SK-N-SH (cell line): ENCODE data around the gene CD248. TPM values are rescaled to one million over a fixed set of nuclear protein-coding genes. Genes with fewer than 3 reads are reported as not detected.

ENCODE experiments used
- CTCF ChIA-PET: fragments of 300-600, 350-600 bp; formaldehyde crosslinking; extraction: SDS; loops from one replicate; lab custom pipeline; 2021; lab: Yijun Ruan, JAX
- POLR2A ChIA-PET: fragments of 350-600 bp; sonication (Branson Sonifier 250); formaldehyde crosslinking; extraction: SDS; loops from one replicate; lab custom pipeline; 2020; ENCODE audit warnings: antibody characterized with exemption, inconsistent platforms; lab: Yijun Ruan, JAX
- DNase-seq: peaks from one replicate; pipeline ENCODE4 v3.0.0; 2012
- H2AFZ ChIP-seq: fragments of 200-600 bp; sonication (generic); 2 replicates; pipeline ENCODE4 v1.8.1; 2016; ENCODE audit warnings: antibody characterized with exemption, mild to moderate bottlenecking, low read depth
- H3F3A ChIP-seq: fragments of 200-600 bp; sonication (generic); replicated peaks from 2 replicates; pipeline ENCODE3; 2016; ENCODE audit warnings: antibody characterized with exemption, mild to moderate bottlenecking; ENCODE audit not compliant: insufficient read depth
- H3K27ac ChIP-seq, 2 experiments: fragments of 200-500 bp in 1 of 2; fragments of 200-600 bp in 1 of 2; sonication (Bioruptor generic) in 1 of 2; sonication (generic), shearing (Covaris generic) in 1 of 2; 2 replicates each; pipeline versions ENCODE4 v1.5.1 to v1.6.1; 2014 to 2016; ENCODE audit warnings: low read depth in 2 of 2, inconsistent platforms in 1 of 2, low read length in 1 of 2, mild to moderate bottlenecking in 1 of 2, mixed read lengths in 1 of 2
- H3K27me3 ChIP-seq: fragments of 200-600 bp; sonication (generic), shearing (Covaris generic); 2 replicates; pipeline ENCODE4 v1.6.1; 2016; ENCODE audit warnings: mixed run types; ENCODE audit not compliant: insufficient read depth
- H3K36me3 ChIP-seq, 2 experiments: fragments of 200-500 bp in 1 of 2; fragments of 200-600 bp in 1 of 2; sonication (Bioruptor generic) in 1 of 2; sonication (generic) in 1 of 2; replicated peaks in 1 of 2; 2 replicates each; pipeline versions ENCODE3 to v1.5.1; 2014 to 2016; ENCODE audit warnings: low read length in 1 of 2, mild to moderate bottlenecking in 1 of 2; ENCODE audit not compliant: insufficient read depth in 2 of 2, control insufficient read depth in 1 of 2
- H3K4me1 ChIP-seq, 2 experiments: fragments of 200-500 bp in 1 of 2; fragments of 200-600 bp in 1 of 2; sonication (Bioruptor generic) in 1 of 2; sonication (generic), shearing (Covaris generic) in 1 of 2; 2 replicates each; pipeline versions ENCODE4 v1.5.1 to v1.6.1; 2014 to 2016; ENCODE audit warnings: low read depth in 1 of 2, low read length in 1 of 2, mixed run types in 1 of 2; ENCODE audit not compliant: insufficient read depth in 2 of 2, control insufficient read depth in 1 of 2
- H3K4me2 ChIP-seq: fragments of 200-600 bp; sonication (generic), shearing (Covaris generic); 2 replicates; pipeline ENCODE4 v1.6.1; 2017; ENCODE audit warnings: mixed run types
- H3K4me3 ChIP-seq, 2 experiments: fragments of 200-500 bp in 1 of 2; fragments of 200-600 bp in 1 of 2; sonication (Bioruptor generic) in 1 of 2; sonication (generic), shearing (Covaris generic) in 1 of 2; 2 replicates each; pipeline versions ENCODE4 v1.5.1 to v1.8.1; 2014 to 2016; ENCODE audit warnings: low read depth in 2 of 2, inconsistent platforms in 1 of 2, low read length in 1 of 2, mild to moderate bottlenecking in 1 of 2, mixed read lengths in 1 of 2, moderate library complexity in 1 of 2
- H3K79me2 ChIP-seq: fragments of 200-600 bp; sonication (generic); 2 replicates; pipeline ENCODE4 v1.8.1; 2017; ENCODE audit warnings: mild to moderate bottlenecking; ENCODE audit not compliant: insufficient read depth
- H3K9ac ChIP-seq: fragments of 200-600 bp; sonication (generic); 2 replicates; pipeline ENCODE4 v1.6.1; 2017; ENCODE audit warnings: mixed run types
- H3K9me2 ChIP-seq: fragments of 200-600 bp; sonication (generic); 2 replicates; pipeline ENCODE4 v1.6.1; 2017; ENCODE audit warnings: mixed run types
- H3K9me3 ChIP-seq: fragments of 200-600 bp; sonication (generic); 2 replicates; pipeline ENCODE4 v1.6.1; 2017; ENCODE audit warnings: mixed run types, mild to moderate bottlenecking, moderate library complexity
- H4K20me1 ChIP-seq: fragments of 200-600 bp; sonication (generic); 2 replicates; pipeline ENCODE4 v1.6.1; 2017; ENCODE audit warnings: mild to moderate bottlenecking, mixed run types; ENCODE audit not compliant: insufficient read depth
- CHD2 ChIP-seq: fragments of 150-350 bp; IDR thresholded peaks from 2 replicates; pipeline ENCODE4 v1.6.1; 2018; ENCODE audit warnings: low read length; ENCODE audit not compliant: partially characterized antibody
- ELF1 ChIP-seq: IDR thresholded peaks from 2 replicates; pipeline ENCODE4 v1.4.0; 2012
- EP300 ChIP-seq, 2 experiments: IDR thresholded peaks; 2 replicates each; pipeline versions ENCODE4 v1.4.0 to v1.6.1; 2012; ENCODE audit warnings: borderline replicate concordance in 1 of 2, low read depth in 1 of 2, low read length in 1 of 2
- EZH2phosphoT487 ChIP-seq: fragments of 200-600 bp; sonication (generic); IDR thresholded peaks from 2 replicates; pipeline ENCODE4 v1.6.1; 2017; ENCODE audit warnings: low read depth, mixed run types, mild to moderate bottlenecking, antibody characterized with exemption, moderate library complexity, borderline replicate concordance
- FOSL2 ChIP-seq: IDR thresholded peaks from 2 replicates; pipeline ENCODE4 v1.4.0; 2012; ENCODE audit warnings: low read depth, mild to moderate bottlenecking, moderate library complexity, borderline replicate concordance
- FOXJ3 ChIP-seq: sonication (generic); formaldehyde crosslinking; IDR thresholded peaks from 2 replicates; pipeline ENCODE4 v1.5.1; 2020; ENCODE audit warnings: mild to moderate bottlenecking, missing genetic modification reagents
- FOXM1 ChIP-seq: IDR thresholded peaks from 2 replicates; pipeline ENCODE4 v1.4.0; 2012; ENCODE audit warnings: low read depth, mild to moderate bottlenecking
- GABPA ChIP-seq: IDR thresholded peaks from 2 replicates; pipeline ENCODE4 v1.4.0; 2012; ENCODE audit warnings: low read depth, mild to moderate bottlenecking
- GATA2 ChIP-seq: sonication (generic); formaldehyde crosslinking; IDR thresholded peaks from 2 replicates; pipeline ENCODE4 v1.5.0; 2020; ENCODE audit warnings: mild to moderate bottlenecking, missing genetic modification reagents
- IRF3 ChIP-seq: fragments of 150-350 bp; IDR thresholded peaks from 2 replicates; pipeline ENCODE4 v1.6.1; 2016; ENCODE audit warnings: mild to moderate bottlenecking, low read depth, low read length
- JUND ChIP-seq: IDR thresholded peaks from 2 replicates; pipeline ENCODE4 v1.4.0; 2012
- MAX ChIP-seq: IDR thresholded peaks from 2 replicates; pipeline ENCODE4 v1.4.0; 2012; ENCODE audit warnings: low read depth
- MEF2A ChIP-seq: IDR thresholded peaks from 2 replicates; pipeline ENCODE4 v1.4.0; 2012; ENCODE audit warnings: low read depth, borderline replicate concordance
- MXI1 ChIP-seq: IDR thresholded peaks from 2 replicates; pipeline ENCODE4 v1.6.1; 2012; ENCODE audit warnings: mild to moderate bottlenecking, low read depth, low read length, improper control_type of control experiment
- NFIC ChIP-seq: IDR thresholded peaks from 2 replicates; pipeline ENCODE4 v1.4.0; 2012; ENCODE audit warnings: borderline replicate concordance
- POLR2AphosphoS5 ChIP-seq: IDR thresholded peaks from 2 replicates; pipeline ENCODE4 v1.6.1; 2012; ENCODE audit warnings: low read depth, low read length
- RAD21 ChIP-seq: IDR thresholded peaks from 2 replicates; pipeline ENCODE4 v1.6.1; 2012; ENCODE audit warnings: mild to moderate bottlenecking, low read length
- RCOR1 ChIP-seq: fragments of 150-350 bp; IDR thresholded peaks from 2 replicates; pipeline ENCODE4 v1.6.1; 2017; ENCODE audit warnings: antibody characterized with exemption, low read length
- RFX5 ChIP-seq: IDR thresholded peaks from 2 replicates; pipeline ENCODE4 v1.6.1; 2012; ENCODE audit warnings: mild to moderate bottlenecking, improper control_type of control experiment, low read length
- RXRA ChIP-seq: IDR thresholded peaks from 2 replicates; pipeline ENCODE4 v1.4.0; 2012; ENCODE audit warnings: low read depth, mild to moderate bottlenecking, borderline replicate concordance
- SIN3A ChIP-seq: IDR thresholded peaks from 2 replicates; pipeline ENCODE4 v1.6.1; 2012; ENCODE audit warnings: low read depth, mild to moderate bottlenecking, low read length, moderate library complexity, borderline replicate concordance
- SMC3 ChIP-seq: IDR thresholded peaks from 2 replicates; pipeline ENCODE4 v1.6.1; 2012; ENCODE audit warnings: low read depth, low read length, improper control_type of control experiment
- TAF1 ChIP-seq: IDR thresholded peaks from 2 replicates; pipeline ENCODE4 v1.6.1; 2012; ENCODE audit warnings: low read depth, mild to moderate bottlenecking, low read length, moderate library complexity, borderline replicate concordance
- TCF12 ChIP-seq: IDR thresholded peaks from 2 replicates; pipeline ENCODE4 v1.4.0; 2012
- TEAD4 ChIP-seq: IDR thresholded peaks from 2 replicates; pipeline ENCODE4 v1.4.0; 2012; ENCODE audit warnings: mild to moderate bottlenecking, borderline replicate concordance; ENCODE audit not compliant: insufficient read depth
- YY1 ChIP-seq: IDR thresholded peaks from 2 replicates; pipeline ENCODE4 v1.4.0; 2012; ENCODE audit warnings: low read depth, mild to moderate bottlenecking
- WGBS: methylation state at CpG from one replicate; pipeline ENCODE4 v1.1.6; 2017; ENCODE audit warnings: low lambda C conversion rate; 5-methylcytosine and 5-hydroxymethylcytosine counted together
- polyA plus RNA-seq, 3 experiments: library from polyadenylated mRNA; depleted of rRNA; stranded (reverse); fragments of >200 nt; gene quantifications; 2 replicates each; pipeline ENCODE4 v1.2.3, GENCODE V29; 2012
- TF ChIP-seq, protein P1 (sequence below): fragments of 150-350 bp; IDR thresholded peaks from 2 replicates; pipeline ENCODE4 v1.6.1; 2017; ENCODE audit warnings: antibody characterized with exemption, low read length, low read depth, borderline replicate concordance
- TF ChIP-seq, protein P2 (sequence below): IDR thresholded peaks from 2 replicates; pipeline ENCODE4; 2012
- TF ChIP-seq, protein P3 (sequence below): fragments of 200-600 bp; sonication (generic); IDR thresholded peaks from 2 replicates; pipeline ENCODE4 v1.6.1; 2017; ENCODE audit warnings: antibody characterized with exemption, mild to moderate bottlenecking, moderate library complexity
- TF ChIP-seq, protein P4 (sequence below): IDR thresholded peaks from 2 replicates; pipeline ENCODE4 v1.4.0; 2012; ENCODE audit warnings: low read depth, borderline replicate concordance

Gene CD248
- polyA plus RNA-seq, 1 of the 3 experiments (the other 2 are of a cell fraction), result 7.7 TPM

DNA sequence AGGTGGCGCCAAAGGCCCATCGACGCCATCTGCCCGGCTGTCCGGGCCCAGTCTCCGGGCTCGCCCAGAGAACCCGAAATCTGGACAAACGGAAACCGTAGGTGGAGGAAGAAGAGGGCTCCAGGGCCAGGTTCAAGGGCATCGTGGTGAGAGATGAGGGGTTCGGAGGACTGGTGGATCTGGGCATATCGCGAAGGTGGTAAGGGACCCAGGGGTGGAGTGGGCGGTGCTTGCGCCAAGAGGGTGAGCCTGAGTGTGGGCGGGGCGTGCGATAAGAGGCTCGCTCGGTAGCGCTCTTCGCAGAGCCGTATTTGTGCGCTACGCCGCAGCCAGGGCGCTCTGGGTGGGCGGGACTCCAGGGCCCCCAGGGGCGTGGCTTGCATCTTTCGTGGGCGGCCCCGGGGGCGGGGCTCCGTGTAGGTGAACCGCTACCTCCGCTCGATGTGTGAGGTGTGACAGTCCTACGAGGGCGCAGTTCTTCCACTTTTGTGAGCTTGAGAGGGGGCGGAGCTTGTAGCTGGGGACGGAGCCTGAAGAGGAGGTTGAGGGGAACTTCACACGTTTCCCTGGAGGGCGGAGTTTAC lies 4.8 kb downstream of the CD248 start:
- peak overlapping the region; percentile 59 to 70 for H3K4me3 ChIP-seq
- no peaks in the 10 kb centered on the region for H3K79me2 ChIP-seq
- H3K4me1 ChIP-seq, result peaks cover 11 to 49% of the 10 kb centered on the region in 2 experiments; a peak in 2 of 4 replicates
- CTCF ChIA-PET, result interaction anchor here (0.6 to 12.4 kb wide), 35 partner anchors 10 to 426 kb away, joined by 3 to 280 read pairs (median 4); partner anchors contain the start of genes B4GAT1, BRMS1, CNIH2 and DPP3
- H3K9me2 ChIP-seq, result no peaks in the 10 kb centered on the region
- 0% methylated on average over 18 of the region's 44 CpGs for WGBS
- H3K4me2 ChIP-seq, result peak overlapping the region; percentile 81
- H3K9ac ChIP-seq, result peak overlapping the region; percentile 68
- peaks cover 15% of the 10 kb centered on the region for H3F3A ChIP-seq
- DNase-seq, result peak; percentile 88
- no peaks in the 10 kb centered on the region for H4K20me1 ChIP-seq
- POLR2A ChIA-PET, result interaction anchor here (0.6 to 3.1 kb wide), 17 partner anchors 10 to 194 kb away, joined by 3 to 33 read pairs (median 4); partner anchors contain the start of genes B4GAT1, BRMS1, RAB1B and RIN1
- H2AFZ ChIP-seq, result peak overlapping the region; percentile 88
- H3K9me3 ChIP-seq, result no peaks in the 10 kb centered on the region
- peak overlapping the region; percentile 94 to 96 for H3K27ac ChIP-seq
- H3K27me3 ChIP-seq, result no peaks in the 10 kb centered on the region
- no peaks in the 10 kb centered on the region for H3K36me3 ChIP-seq
- TF ChIP-seq, protein P1, sequence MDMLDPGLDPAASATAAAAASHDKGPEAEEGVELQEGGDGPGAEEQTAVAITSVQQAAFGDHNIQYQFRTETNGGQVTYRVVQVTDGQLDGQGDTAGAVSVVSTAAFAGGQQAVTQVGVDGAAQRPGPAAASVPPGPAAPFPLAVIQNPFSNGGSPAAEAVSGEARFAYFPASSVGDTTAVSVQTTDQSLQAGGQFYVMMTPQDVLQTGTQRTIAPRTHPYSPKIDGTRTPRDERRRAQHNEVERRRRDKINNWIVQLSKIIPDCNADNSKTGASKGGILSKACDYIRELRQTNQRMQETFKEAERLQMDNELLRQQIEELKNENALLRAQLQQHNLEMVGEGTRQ, result no peak
- TF ChIP-seq EP300 (IDR thresholded peaks at IDR 0.05; ENCODE audit: borderline replicate concordance in 1 of 2, low read depth in 1 of 2, low read length in 1 of 2) (no peak), RAD21 (peak; percentile 97), MEF2A (no peak), RCOR1 (no peak), RXRA (no peak; the same call in 1 of the 2 replicates), IRF3 (no peak), JUND (no peak), YY1 (no peak), SIN3A (no peak), TEAD4 (no peak), RFX5 (no peak), TAF1 (no peak), ELF1 (no peak), FOXJ3 (CRISPR knock-in tag) (no peak), FOSL2 (no peak), GABPA (no peak), NFIC (no peak), FOXM1 (no peak), CHD2 (no peak), MXI1 (peak; percentile 52), MAX (peak; percentile 57; the same call in 1 of the 2 replicates), TCF12 (no peak), SMC3 (peak; percentile 96), EZH2phosphoT487 (no peak), POLR2AphosphoS5 (0 out of 2 replicates have a peak, but pooled peaks have one; percentile 21), GATA2 (CRISPR knock-in tag) (peak; percentile 37; the same call in 1 of the 2 replicates)
- TF ChIP-seq, protein P2, sequence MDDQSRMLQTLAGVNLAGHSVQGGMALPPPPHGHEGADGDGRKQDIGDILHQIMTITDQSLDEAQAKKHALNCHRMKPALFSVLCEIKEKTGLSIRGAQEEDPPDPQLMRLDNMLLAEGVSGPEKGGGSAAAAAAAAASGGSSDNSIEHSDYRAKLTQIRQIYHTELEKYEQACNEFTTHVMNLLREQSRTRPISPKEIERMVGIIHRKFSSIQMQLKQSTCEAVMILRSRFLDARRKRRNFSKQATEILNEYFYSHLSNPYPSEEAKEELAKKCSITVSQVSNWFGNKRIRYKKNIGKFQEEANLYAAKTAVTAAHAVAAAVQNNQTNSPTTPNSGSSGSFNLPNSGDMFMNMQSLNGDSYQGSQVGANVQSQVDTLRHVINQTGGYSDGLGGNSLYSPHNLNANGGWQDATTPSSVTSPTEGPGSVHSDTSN, result no peak
- TF ChIP-seq, protein P3, sequence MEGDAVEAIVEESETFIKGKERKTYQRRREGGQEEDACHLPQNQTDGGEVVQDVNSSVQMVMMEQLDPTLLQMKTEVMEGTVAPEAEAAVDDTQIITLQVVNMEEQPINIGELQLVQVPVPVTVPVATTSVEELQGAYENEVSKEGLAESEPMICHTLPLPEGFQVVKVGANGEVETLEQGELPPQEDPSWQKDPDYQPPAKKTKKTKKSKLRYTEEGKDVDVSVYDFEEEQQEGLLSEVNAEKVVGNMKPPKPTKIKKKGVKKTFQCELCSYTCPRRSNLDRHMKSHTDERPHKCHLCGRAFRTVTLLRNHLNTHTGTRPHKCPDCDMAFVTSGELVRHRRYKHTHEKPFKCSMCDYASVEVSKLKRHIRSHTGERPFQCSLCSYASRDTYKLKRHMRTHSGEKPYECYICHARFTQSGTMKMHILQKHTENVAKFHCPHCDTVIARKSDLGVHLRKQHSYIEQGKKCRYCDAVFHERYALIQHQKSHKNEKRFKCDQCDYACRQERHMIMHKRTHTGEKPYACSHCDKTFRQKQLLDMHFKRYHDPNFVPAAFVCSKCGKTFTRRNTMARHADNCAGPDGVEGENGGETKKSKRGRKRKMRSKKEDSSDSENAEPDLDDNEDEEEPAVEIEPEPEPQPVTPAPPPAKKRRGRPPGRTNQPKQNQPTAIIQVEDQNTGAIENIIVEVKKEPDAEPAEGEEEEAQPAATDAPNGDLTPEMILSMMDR, result peak; percentile 98
- TF ChIP-seq, protein P4, sequence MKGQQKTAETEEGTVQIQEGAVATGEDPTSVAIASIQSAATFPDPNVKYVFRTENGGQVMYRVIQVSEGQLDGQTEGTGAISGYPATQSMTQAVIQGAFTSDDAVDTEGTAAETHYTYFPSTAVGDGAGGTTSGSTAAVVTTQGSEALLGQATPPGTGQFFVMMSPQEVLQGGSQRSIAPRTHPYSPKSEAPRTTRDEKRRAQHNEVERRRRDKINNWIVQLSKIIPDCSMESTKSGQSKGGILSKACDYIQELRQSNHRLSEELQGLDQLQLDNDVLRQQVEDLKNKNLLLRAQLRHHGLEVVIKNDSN, result no peak
